Measurements from ENCODE around the gene CDKN2AIP.

GRCh38 chr4:183471946-183472708 is 27.7 kb downstream of the CDKN2AIP start:
- TF ChIP-seq CTCF (IDR thresholded peaks at IDR 0.05; ENCODE audit: low read length) (peak; percentile 89), EZH2 (IDR thresholded peaks at IDR 0.05; ENCODE audit: borderline replicate concordance, low read length) (no peak)

All from OCI-LY1 (cell line).